Uterus (tissue), 4 donors: ENCODE data around the gene ITPR1. TPM values are rescaled to one million over a fixed set of nuclear protein-coding genes. Genes with fewer than 3 reads are reported as not detected.

ENCODE experiments used
- DNase-seq, 2 donors: peaks; one replicate each; pipeline ENCODE4 v3.0.0-alpha.2; 2019 to 2020
- H3K27ac ChIP-seq, 2 donors: fragments of 200-600 bp; sonication (generic); 1 replicate in 1 of 2; 2 replicates in 1 of 2; pipeline ENCODE4 v1.5.1; 2016 to 2018
- H3K27me3 ChIP-seq, 2 donors: fragments of 200-600 bp; sonication (generic); one replicate each; pipeline ENCODE4 v1.5.1; 2018 to 2019; ENCODE audit warnings: control low read depth in 1 of 2
- H3K36me3 ChIP-seq, 2 donors: fragments of 200-600 bp; sonication (generic); one replicate each; pipeline ENCODE4 v1.5.1; 2019; ENCODE audit warnings: control low read depth in 1 of 2
- H3K4me1 ChIP-seq, 2 donors: fragments of 200-600 bp; sonication (generic); one replicate each; pipeline ENCODE4 v1.5.1; 2018 to 2019; ENCODE audit warnings: control low read depth in 1 of 2
- H3K4me3 ChIP-seq, 2 donors: fragments of 200-600 bp; sonication (generic); 1 replicate in 1 of 2; 2 replicates in 1 of 2; pipeline ENCODE4 v1.5.1; 2018 to 2019; ENCODE audit warnings: mild to moderate bottlenecking in 1 of 2
- H3K9me3 ChIP-seq, 2 donors: fragments of 200-600 bp; sonication (generic); one replicate each; pipeline ENCODE4 v1.5.1; 2019; ENCODE audit warnings: control low read depth in 1 of 2
- POLR2A ChIP-seq, 2 donors: fragments of 450-650 bp; IDR thresholded peaks; one replicate each; pipeline ENCODE4 v1.6.1; 2016; ENCODE audit warnings: antibody characterized with exemption in 2 of 2, mild to moderate bottlenecking in 1 of 2, moderate library complexity in 1 of 2
- intact Hi-C: fragments of 100-400 bp; cut with DNase I; formaldehyde crosslinking; loops from one replicate; pipeline ENCODE4 v1.15.1; 2023; ENCODE audit warnings: low total_unique reads
- total RNA-seq, 4 donors: library from RNA; depleted of rRNA in 3 of 4; stranded (reverse); fragments of >200 nt in 3 of 4; gene quantifications; one replicate each; pipeline versions ENCODE4 v1.1.0 to v1.2.4, GENCODE V29; 2014 to 2023
- TF ChIP-seq, protein P1 (sequence below), 4 experiments: fragments of 200-600 bp in 2 of 4; fragments of 450-650 bp in 2 of 4; sonication (generic) in 2 of 4; IDR thresholded peaks; one replicate each; pipeline ENCODE4 v1.5.1; 2016 to 2019; ENCODE audit warnings: antibody characterized with exemption in 4 of 4, mild to moderate bottlenecking in 2 of 4, moderate library complexity in 1 of 4
- donor health status: DM: yes; HTN: yes; CAD: no.

ITPR1 gene
- total RNA-seq, 4 donors from 2014 or later = 98.2 to 224 (median 141) TPM

DNA sequence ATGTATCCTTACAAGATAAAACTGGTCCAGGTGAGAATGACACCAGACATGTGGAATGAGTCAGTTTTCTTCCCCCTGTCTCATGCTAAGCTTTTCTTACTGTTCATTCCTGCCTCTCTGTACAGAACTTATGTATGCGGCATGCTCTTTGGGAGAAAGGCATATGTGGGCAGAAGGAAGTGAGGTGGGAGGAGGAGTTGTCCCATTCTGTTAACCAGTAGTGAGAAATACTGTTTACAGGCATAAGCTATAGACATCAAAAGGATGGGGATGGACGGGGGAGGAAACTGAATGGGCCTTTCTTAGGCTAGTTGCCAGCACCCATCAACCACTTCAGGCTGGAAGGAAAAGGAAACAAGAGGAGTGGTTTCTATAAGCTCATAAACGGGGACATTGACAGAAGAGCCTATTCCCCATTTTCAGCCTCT is 342.5 kb downstream of the ITPR1 start:
- intact Hi-C loops = no loop called here
- H3K36me3 ChIP-seq = no peaks in the 10 kb centered on the region
- no peak overlapping the region for H3K4me3 ChIP-seq
- no peaks in the 10 kb centered on the region for H3K4me1 ChIP-seq
- no peaks in the 10 kb centered on the region for H3K27me3 ChIP-seq
- DNase-seq = no peak
- no peak overlapping the region for H3K27ac ChIP-seq
- TF ChIP-seq, protein P1, sequence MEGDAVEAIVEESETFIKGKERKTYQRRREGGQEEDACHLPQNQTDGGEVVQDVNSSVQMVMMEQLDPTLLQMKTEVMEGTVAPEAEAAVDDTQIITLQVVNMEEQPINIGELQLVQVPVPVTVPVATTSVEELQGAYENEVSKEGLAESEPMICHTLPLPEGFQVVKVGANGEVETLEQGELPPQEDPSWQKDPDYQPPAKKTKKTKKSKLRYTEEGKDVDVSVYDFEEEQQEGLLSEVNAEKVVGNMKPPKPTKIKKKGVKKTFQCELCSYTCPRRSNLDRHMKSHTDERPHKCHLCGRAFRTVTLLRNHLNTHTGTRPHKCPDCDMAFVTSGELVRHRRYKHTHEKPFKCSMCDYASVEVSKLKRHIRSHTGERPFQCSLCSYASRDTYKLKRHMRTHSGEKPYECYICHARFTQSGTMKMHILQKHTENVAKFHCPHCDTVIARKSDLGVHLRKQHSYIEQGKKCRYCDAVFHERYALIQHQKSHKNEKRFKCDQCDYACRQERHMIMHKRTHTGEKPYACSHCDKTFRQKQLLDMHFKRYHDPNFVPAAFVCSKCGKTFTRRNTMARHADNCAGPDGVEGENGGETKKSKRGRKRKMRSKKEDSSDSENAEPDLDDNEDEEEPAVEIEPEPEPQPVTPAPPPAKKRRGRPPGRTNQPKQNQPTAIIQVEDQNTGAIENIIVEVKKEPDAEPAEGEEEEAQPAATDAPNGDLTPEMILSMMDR (IDR thresholded peaks at IDR 0.05) = no peak
- H3K9me3 ChIP-seq = no peaks in the 10 kb centered on the region

DNA sequence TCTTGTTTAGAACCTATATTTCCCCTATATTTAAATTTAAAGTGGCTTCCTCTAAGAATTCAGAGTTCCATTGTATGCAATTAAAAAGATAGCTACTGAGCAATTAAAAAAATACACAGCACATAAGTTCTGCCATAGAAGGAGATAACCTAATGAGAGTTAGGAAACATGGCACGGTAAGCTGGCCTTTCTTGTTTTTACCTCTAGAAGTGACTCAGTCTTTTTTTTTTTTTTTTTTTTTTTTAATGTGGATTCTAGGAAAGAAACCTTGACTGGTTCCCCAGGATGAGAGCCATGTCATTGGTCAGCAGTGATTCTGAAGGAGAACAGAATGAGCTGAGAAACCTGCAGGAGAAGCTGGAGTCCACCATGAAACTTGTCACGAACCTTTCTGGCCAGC is 343.4 kb downstream of the ITPR1 start:
- Histone ChIP-seq H3K4me1 (no peaks in the 10 kb centered on the region), H3K27ac (no peak overlapping the region), H3K27me3 (no peaks in the 10 kb centered on the region), H3K9me3 (no peaks in the 10 kb centered on the region), H3K36me3 (no peaks in the 10 kb centered on the region), H3K4me3 (no peak overlapping the region)
- no peak for TF ChIP-seq POLR2A (IDR thresholded peaks at IDR 0.05)
- TF ChIP-seq, protein P1 (IDR thresholded peaks at IDR 0.05) = no peak
- no peak for DNase-seq
- intact Hi-C loops = no loop called here

DNA sequence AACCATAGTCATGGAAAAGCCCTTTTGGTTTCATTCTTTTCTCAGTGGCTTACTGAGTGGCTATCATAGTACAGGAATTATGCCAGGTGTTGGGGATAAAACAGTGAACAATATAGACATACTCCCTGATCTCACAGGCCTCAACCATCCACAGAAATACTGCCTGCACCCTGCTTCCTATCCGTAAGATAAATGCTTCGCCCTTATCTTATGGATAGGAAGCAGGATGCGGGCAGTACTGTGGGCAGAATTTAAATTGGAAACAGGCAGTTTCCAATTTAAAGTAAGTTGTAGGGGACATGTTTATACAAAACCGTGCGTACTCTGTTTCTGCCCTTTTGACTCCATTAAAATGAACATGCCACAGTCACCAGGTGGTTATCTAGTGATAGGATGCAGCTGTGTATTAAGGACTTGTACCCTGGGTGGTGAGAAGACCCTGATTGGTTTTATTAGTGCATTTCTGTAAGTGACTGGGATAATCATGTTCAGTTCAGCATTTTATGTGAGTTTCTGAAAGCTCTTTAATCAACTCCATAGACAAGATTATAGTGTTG is 344.3 kb downstream of the ITPR1 start:
- no peak for DNase-seq
- Histone ChIP-seq H3K36me3 (no peaks in the 10 kb centered on the region), H3K27ac (no peak overlapping the region), H3K4me1 (no peaks in the 10 kb centered on the region), H3K27me3 (no peaks in the 10 kb centered on the region), H3K9me3 (no peaks in the 10 kb centered on the region), H3K4me3 (no peak overlapping the region)
- intact Hi-C loops = no loop called here
- TF ChIP-seq POLR2A (IDR thresholded peaks at IDR 0.05) = no peak
- TF ChIP-seq, protein P1 (IDR thresholded peaks at IDR 0.05) = no peak

DNA sequence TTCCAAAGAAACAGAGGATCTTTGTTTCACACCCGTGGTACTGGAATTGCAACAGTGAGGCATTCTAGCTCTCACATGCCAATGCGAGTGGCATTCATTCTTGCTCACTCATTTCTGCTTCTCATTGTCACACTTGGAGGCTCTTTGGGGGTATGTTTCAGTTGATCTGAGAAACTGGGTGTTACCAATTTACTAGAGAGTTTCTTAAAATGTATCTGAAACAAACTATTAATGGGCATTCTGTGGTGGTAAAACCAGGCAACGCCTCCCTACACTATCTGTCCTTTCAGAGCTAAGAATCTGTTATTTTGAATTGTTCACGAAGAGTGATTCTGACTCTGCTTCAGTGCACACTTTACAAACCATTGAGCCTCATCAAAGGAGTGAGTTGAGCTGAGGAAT is 345.5 kb downstream of the ITPR1 start:
- Histone ChIP-seq H3K36me3 (no peaks in the 10 kb centered on the region), H3K9me3 (no peaks in the 10 kb centered on the region), H3K4me3 (no peak overlapping the region), H3K4me1 (no peaks in the 10 kb centered on the region), H3K27ac (no peak overlapping the region), H3K27me3 (no peaks in the 10 kb centered on the region)
- no peak for DNase-seq
- intact Hi-C loops = no loop called here
- TF ChIP-seq, protein P1 (IDR thresholded peaks at IDR 0.05) = no peak
- TF ChIP-seq POLR2A (IDR thresholded peaks at IDR 0.05) = no peak

DNA sequence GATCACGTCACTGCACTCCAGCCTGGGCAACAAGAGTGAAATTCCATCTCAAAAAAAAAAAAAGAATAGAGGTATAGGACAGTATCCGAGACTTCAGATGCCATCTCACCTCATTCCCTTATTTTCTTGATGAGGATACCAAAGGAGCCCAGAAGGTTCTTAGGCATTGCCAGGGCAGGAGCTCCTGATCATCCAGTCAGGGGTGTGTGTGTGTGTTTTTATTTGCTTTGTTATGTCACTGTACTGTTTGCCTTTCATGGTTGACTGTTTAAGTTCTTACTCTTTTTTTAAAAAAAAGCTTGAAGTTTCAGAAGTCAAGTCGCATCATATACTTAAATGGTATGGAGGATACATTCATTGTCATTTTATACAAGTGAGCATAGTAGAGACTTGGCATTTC is 346.1 kb downstream of the ITPR1 start:
- no peaks in the 10 kb centered on the region for H3K4me1 ChIP-seq
- intact Hi-C loops = no loop called here
- no peak for TF ChIP-seq POLR2A (IDR thresholded peaks at IDR 0.05)
- TF ChIP-seq, protein P1 (IDR thresholded peaks at IDR 0.05) = no peak

More for the DNA sequence above, 346.1 kb downstream of the ITPR1 start:
- DNase-seq = no peak
- H3K27me3 ChIP-seq = no peaks in the 10 kb centered on the region
- no peak overlapping the region for H3K27ac ChIP-seq
- H3K4me3 ChIP-seq = no peak overlapping the region
- no peaks in the 10 kb centered on the region for H3K9me3 ChIP-seq
- no peaks in the 10 kb centered on the region for H3K36me3 ChIP-seq
